HEK293T (cell line): ENCODE measurements around the gene PSMD5.

Source experiments
- ARNT ChIP-seq: fragments of 450-650 bp; IDR thresholded peaks from 2 replicates; pipeline ENCODE4 v1.6.1; 2017; ENCODE audit warnings: mild to moderate bottlenecking
- BHLHE40 ChIP-seq: fragments of 450-650 bp; IDR thresholded peaks from 2 replicates; pipeline ENCODE4 v1.6.1; 2016; ENCODE audit warnings: mild to moderate bottlenecking, moderate library complexity, borderline replicate concordance
- ELF4 ChIP-seq: fragments of 450-650 bp; IDR thresholded peaks from 2 replicates; pipeline ENCODE4 v1.6.1; 2017; ENCODE audit warnings: antibody characterized with exemption
- FOXM1 ChIP-seq: fragments of 450-650 bp; IDR thresholded peaks from 2 replicates; pipeline ENCODE4 v1.6.1; 2017; ENCODE audit warnings: mild to moderate bottlenecking, borderline replicate concordance
- HDGF ChIP-seq: fragments of 450-650 bp; IDR thresholded peaks from 2 replicates; pipeline ENCODE4 v1.6.1; 2017; ENCODE audit warnings: antibody characterized with exemption, borderline replicate concordance
- L3MBTL2 ChIP-seq: fragments of 450-650 bp; conservative IDR thresholded peaks from 2 replicates; pipeline ENCODE4 v1.6.1; 2016; ENCODE audit warnings: mild to moderate bottlenecking
- NFRKB ChIP-seq: fragments of 450-650 bp; IDR thresholded peaks from 2 replicates; pipeline ENCODE4 v1.6.1; 2016; ENCODE audit warnings: mild to moderate bottlenecking, moderate library complexity
- ZNF384 ChIP-seq: fragments of 450-650 bp; IDR thresholded peaks from 2 replicates; pipeline ENCODE4 v1.6.1; 2016

GRCh38 chr9:120783602-120784047 lies 59.1 kb downstream of the PSMD5 start:
- TF ChIP-seq ELF4 (no peak), ZNF384 (no peak), NFRKB (no peak), HDGF (no peak), FOXM1 (no peak), L3MBTL2 (no peak), ARNT (no peak), BHLHE40 (no peak)
